OCI-LY7 (cell line): ENCODE data around the gene GLRX3.

Source experiments
- CTCF ChIP-seq: fragments of 200-600 bp; sonication (generic); conservative IDR thresholded peaks from 2 replicates; pipeline ENCODE4 v1.5.1; 2014; ENCODE audit warnings: mild to moderate bottlenecking, antibody characterized with exemption, low read length, moderate library complexity, mixed read lengths
- EZH2phosphoT487 ChIP-seq: fragments of 200-600 bp; sonication (generic); IDR thresholded peaks from 2 replicates; pipeline ENCODE4 v1.6.1; 2018; ENCODE audit warnings: low read depth, borderline replicate concordance, mild to moderate bottlenecking, mixed run types, antibody characterized with exemption, low read length, moderate library complexity, mixed read lengths

GRCh38 chr10:130215931-130216231, 79.7 kb downstream of the GLRX3 start:
- TF ChIP-seq CTCF (no peak), EZH2phosphoT487 (no peak)
